ENCODE data around the gene ZNF772. TPM values are rescaled to one million over a fixed set of nuclear protein-coding genes. Genes with fewer than 3 reads are reported as not detected.
A peak's percentile ranks its signal among the peaks of the same experiment; 100 is the strongest.

Gene ZNF772
- total RNA-seq, 2 donors from 2014 or later = 3.4 to 6.8 TPM

DNA sequence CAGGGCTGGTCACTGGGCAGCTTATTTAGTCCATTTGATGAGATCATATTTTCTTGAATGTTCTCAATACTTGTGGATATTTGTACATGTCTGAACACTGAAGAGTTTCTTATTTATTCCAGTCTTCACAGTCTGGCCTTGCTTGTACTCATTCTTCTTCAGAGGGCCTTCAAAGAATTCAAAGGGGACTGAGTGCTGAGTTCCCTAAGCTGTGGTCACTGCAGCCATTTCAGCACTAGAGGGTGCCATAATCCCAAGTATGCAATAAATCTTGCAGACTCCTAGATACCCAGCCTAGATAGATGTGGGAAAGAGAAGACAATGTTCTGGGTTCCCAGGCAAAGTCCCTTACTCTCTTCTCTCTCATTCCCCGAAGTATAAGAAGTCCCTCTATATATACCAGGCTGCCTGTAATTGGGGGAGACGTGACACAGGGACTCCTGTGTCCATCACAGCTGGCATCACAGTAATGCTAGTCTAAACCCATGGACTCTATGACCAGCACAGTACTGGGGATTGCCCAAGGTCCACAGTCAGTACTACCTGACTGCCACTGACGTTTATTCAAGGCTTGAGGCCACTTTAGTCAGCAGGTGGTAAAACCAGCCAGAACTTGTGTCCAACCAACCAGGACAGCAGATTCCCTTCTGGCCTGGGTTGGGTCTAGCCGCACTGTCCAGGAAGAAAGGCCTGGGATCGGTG is 11.5 kb downstream of the ZNF772 start:
- Mint-ChIP-seq H3K9me3 (peaks cover 20% of the 10 kb centered on the region), H3K4me3 (no peak overlapping the region), H3K27ac (no peak overlapping the region), H3K27me3 (no peaks in the 10 kb centered on the region), H3K36me3 (peaks cover 40% of the 10 kb centered on the region), H3K4me1 (ENCODE audit: low read depth in 2 of 2) (no peaks in the 10 kb centered on the region)
- peak in 1 of 2 donors; percentile 50 for ATAC-seq
- no peak for DNase-seq (ENCODE audit: low spot score)

DNA sequence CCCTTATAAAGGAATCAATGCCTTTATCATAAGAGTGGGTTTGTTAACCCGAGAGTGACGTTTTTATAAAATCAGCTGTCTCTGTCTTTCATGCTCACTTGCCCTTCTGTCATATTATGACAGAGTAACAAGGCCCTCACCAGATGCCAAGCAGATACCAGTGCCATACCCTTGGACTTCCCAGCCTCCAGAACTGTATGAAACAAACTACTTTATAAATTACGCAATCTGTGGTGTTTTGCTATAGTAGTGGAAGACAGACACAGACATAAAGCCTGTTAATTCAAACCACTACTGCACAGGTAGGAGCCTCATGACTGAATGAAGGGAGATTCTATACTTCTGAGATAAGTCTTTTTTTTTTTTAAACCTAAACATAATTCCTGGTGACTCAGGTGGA is 25.1 kb downstream of the ZNF772 start:
- Mint-ChIP-seq H3K4me1 (ENCODE audit: low read depth in 2 of 2) (no peaks in the 10 kb centered on the region), H3K4me3 (no peak overlapping the region), H3K27ac (no peak overlapping the region), H3K27me3 (no peaks in the 10 kb centered on the region), H3K9me3 (peaks cover 14% of the 10 kb centered on the region), H3K36me3 (peaks cover 40% of the 10 kb centered on the region)
- no peak for DNase-seq (ENCODE audit: low spot score)
- no peak for ATAC-seq

DNA sequence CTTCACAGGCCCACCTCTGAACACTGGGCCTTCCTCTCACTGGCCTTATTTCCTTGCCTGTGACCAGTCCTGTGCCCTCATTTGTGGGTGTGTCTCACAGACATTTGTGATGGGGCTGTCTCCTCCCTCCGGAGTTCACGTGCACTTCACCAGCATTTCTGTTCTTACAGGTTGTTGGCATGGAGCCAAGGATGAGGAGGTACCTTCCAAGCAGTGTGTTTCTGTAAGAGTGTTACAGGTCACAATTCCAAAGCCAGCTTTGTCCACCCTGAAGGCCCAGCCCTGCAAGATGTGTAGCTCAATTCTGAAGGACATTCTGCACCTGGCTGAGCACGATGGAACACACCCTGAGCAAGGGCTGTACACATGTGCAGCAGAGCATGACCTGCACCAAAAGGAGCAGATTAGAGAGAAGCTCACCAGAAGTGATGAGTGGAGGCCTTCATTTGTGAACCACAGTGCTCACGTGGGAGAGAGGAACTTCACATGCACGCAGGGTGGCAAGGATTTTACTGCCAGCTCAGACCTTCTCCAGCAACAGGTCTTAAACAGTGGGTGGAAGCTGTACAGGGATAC is 34.2 kb downstream of the ZNF772 start:
- DNase-seq (ENCODE audit: low spot score) (no peak), ATAC-seq (no peak)
- H3K4me3 Mint-ChIP-seq = no peak overlapping the region
- peaks cover 68% of the 10 kb centered on the region for H3K36me3 Mint-ChIP-seq
- H3K9me3 Mint-ChIP-seq = peaks cover 26% of the 10 kb centered on the region
- peaks cover 0 to 13% of the 10 kb centered on the region in 2 donors for H3K4me1 Mint-ChIP-seq (ENCODE audit: low read depth in 2 of 2)
- H3K27me3 Mint-ChIP-seq = no peaks in the 10 kb centered on the region
- H3K27ac Mint-ChIP-seq = no peak overlapping the region

DNA sequence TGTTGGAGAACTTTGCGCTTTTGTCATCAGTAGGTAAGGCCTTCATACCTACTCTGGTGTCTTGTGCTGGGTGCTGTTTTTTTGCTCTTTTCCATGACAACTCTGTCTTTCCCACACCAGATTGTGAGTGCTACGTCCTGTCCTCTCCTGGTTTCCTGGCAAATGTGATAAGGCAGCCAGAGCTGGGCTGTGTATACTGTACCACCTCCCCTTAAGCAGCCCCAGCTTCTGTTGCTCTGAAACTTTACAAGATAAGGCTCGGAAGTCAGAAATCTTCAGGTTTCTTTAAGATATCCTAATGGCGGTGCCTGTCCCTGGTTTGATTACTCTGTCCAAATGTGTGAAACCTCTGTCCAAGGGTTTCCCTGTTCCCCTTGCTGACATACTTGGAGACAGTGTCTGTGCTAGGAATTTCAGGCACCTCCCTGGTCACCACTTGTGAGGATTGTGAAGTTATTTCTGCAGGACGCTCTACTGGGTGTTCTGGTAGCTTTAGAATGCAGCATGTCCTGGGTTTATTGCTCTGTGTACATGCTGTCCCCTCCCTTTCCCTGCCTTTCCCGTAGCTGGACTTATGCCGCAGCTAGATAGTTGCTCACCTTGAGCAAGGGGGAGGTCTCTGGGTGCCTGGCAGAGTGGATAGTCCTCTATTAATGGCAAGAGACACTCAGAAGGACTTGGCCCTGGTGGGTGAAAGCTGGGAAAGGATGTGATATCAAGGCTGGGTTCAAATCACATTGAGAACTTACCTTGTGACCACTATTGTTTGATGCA is 35.2 kb downstream of the ZNF772 start:
- Mint-ChIP-seq H3K9me3 (peaks cover 26% of the 10 kb centered on the region), H3K36me3 (peaks cover 68% of the 10 kb centered on the region), H3K4me3 (no peak overlapping the region), H3K27ac (no peak overlapping the region), H3K27me3 (no peaks in the 10 kb centered on the region), H3K4me1 (ENCODE audit: low read depth in 2 of 2) (peaks cover 0 to 13% of the 10 kb centered on the region in 2 donors)
- ATAC-seq (no peak), DNase-seq (ENCODE audit: low spot score) (no peak)

DNA sequence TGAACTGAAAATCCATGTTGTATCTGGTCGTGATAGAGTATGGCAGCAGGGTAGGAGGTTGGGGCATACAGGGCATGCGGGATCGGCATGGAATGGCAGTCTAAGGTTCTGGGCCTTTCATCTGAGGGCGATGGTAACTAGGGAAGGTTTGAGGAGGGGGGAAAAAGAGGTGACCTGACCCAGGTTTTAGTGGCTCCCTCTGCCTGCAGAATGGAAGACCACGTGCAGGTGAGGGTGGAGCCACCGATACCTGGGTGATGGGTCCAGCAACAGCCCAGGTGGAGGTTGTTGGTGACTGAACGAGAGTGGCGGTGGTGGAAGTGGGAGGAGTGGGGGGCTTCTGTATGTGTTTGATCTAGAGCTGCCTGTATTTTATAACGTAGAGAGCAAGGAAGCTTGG is 38.4 kb downstream of the ZNF772 start:
- H3K36me3 Mint-ChIP-seq = peaks cover 60% of the 10 kb centered on the region
- no peak overlapping the region for H3K4me3 Mint-ChIP-seq

DNA sequence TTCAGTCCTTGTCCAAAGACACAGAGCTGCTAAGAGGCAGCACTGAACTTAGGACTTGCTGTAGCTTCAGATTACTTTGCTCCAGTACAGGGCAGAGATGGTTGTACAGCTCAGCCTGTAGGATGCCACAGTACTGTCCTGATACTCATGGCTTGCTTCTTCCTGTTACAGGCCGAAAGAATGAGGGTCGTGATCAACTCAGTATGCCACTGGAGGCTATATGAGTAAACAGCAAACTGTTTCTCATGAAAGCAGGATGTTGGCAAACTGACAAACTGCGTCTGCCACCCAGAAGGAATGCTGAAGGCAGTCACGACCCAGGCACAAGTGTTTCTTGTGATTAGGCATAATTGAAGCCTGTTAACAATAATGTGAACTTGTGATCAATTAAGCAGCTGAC is 39.4 kb downstream of the ZNF772 start:
- peaks cover 17% of the 10 kb centered on the region for H3K9me3 Mint-ChIP-seq
- DNase-seq (ENCODE audit: low spot score) = no peak

More for the DNA sequence above, 38.4 kb downstream of the ZNF772 start:
- no peaks in the 10 kb centered on the region for H3K27me3 Mint-ChIP-seq
- peaks cover 20% of the 10 kb centered on the region for H3K9me3 Mint-ChIP-seq
- H3K27ac Mint-ChIP-seq = no peak overlapping the region
- ATAC-seq = no peak
- H3K4me1 Mint-ChIP-seq (ENCODE audit: low read depth in 2 of 2) = peaks cover 21 to 35% of the 10 kb centered on the region in 2 donors
- no peak for DNase-seq (ENCODE audit: low spot score)

DNA sequence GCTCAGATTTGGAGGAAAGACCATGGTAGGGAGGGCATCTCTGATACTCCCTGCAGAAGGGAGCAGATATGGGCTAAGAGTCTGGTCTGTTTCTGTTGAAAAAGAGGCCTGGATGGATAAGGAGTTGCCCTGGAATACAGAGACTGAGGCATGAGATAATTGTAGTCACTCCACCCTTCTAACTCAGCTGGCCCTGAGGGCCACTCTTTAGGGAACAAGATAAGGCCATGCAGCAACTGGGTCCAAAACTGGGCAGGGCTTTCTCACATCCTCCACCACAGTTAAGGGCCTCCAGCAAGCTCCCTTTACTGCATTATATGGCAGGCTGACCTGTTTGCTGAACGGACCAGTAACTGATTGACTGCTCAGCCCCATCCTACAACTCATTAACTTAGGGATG is 40.9 kb downstream of the ZNF772 start:
- ATAC-seq = no peak
- Mint-ChIP-seq H3K9me3 (peaks cover 13% of the 10 kb centered on the region), H3K27me3 (no peaks in the 10 kb centered on the region), H3K4me3 (peak overlapping the region; percentile 89), H3K4me1 (ENCODE audit: low read depth in 2 of 2) (peaks cover 21 to 35% of the 10 kb centered on the region in 2 donors), H3K27ac (peak overlapping the region in 1 of 2 donors; percentile 92), H3K36me3 (peaks cover 36% of the 10 kb centered on the region)
- no peak for DNase-seq (ENCODE audit: low spot score)

More for the DNA sequence above, 39.4 kb downstream of the ZNF772 start:
- no peak overlapping the region for H3K4me3 Mint-ChIP-seq
- no peak for ATAC-seq
- H3K4me1 Mint-ChIP-seq (ENCODE audit: low read depth in 2 of 2) = peaks cover 21 to 35% of the 10 kb centered on the region in 2 donors
- no peaks in the 10 kb centered on the region for H3K27me3 Mint-ChIP-seq
- no peak overlapping the region for H3K27ac Mint-ChIP-seq
- peaks cover 50% of the 10 kb centered on the region for H3K36me3 Mint-ChIP-seq

DNA sequence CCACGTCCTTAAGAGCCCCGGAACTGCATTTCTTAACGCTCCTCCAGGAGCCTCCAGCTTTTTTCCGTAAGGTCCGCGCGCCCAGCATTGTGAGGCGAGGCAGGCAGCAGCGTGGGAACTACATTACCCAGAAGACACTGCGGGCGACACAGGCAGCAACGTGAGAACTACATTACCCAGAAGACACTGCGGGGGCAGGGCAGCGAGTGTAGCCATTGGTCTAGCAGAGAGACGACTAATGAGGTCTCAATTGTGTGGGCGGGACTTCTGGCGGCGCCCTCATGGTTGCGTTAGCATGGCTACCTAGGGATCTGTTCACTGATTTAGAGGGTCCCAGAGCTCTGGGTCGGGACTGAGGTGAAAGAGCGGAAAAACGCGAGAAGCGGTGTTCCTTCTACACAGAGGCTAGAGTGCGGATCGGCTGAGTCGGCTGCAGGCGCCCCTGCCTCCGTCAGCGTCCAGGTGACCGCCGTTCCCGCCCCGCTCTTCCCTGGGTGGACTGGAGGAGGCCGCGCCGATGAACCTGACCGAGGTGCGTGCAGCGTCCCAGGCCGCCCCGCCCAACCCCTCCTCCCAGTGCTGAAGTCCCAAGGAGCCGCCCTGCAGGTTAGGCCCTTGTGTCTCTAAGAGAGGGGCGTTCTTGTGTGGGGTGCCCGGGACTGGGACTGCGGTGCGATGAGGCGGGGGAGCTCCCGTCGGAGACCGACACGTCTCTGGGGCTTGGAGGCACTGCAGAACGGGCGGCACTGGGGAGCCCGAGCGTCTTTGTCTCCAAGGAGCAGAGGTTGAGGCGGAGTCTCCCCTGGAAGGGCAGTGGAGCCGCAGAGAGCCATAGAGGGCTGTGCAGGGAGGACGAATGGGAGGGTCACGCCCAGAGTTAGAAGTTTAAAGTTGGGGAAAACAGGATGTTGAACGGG is 42.0 kb downstream of the ZNF772 start, which contains the start of gene ZNF749:
Gene ZNF749, plus strand, starts transcription at position 264 of the 917 bp plus-strand sequence. Its CDS starts 254 bp downstream, at position 518.
- no peaks in the 10 kb centered on the region for H3K27me3 Mint-ChIP-seq
- peak; percentile 100 for ATAC-seq
- peak; percentile 98 for DNase-seq (ENCODE audit: low spot score)
- H3K27ac Mint-ChIP-seq = peak within 1 kb of the TSS; percentile 62 to 92
- peak within 1 kb of the TSS; percentile 89 for H3K4me3 Mint-ChIP-seq
- H3K4me1 Mint-ChIP-seq (ENCODE audit: low read depth in 2 of 2) = peaks cover 21 to 32% of the 10 kb centered on the region in 2 donors
- peaks cover 35% of the 10 kb centered on the region for H3K36me3 Mint-ChIP-seq
- peaks cover 11% of the 10 kb centered on the region for H3K9me3 Mint-ChIP-seq

DNA sequence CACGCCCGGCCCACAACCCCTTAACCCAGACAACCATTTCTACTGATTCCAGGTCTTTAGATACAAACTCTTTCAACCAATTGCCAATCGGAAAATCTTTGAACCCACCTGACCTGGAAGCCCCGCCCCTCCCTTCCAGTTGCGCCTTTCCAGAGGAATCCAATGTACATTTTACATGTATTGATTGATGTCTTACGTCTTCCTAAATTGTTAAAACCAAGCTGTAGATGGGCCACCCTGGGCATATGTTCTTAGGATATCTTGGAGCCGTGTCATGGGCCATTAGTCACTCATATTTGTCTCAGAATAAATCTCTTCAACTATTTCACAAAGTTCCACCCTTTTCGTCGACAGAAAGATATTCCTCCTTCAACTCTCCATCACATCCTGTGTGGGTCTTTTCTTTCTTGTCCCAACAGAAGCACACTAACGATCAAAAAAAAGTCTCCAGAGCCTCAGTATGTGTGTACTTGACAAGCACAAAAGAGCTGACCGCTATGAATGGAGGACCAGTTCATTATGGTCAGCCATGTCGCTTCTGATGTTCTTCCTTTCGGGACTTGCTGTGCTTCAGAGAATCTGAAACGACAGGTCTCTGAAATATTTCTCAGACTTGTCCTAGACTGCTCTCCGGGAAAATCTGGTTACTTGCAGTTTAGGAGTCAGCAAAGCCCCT is 42.8 kb downstream of the ZNF772 start:
- H3K9me3 Mint-ChIP-seq = peaks cover 3% of the 10 kb centered on the region
- H3K4me3 Mint-ChIP-seq = peak overlapping the region; percentile 89
- DNase-seq (ENCODE audit: low spot score) (no peak), ATAC-seq (no peak)
- peaks cover 21 to 27% of the 10 kb centered on the region in 2 donors for H3K4me1 Mint-ChIP-seq (ENCODE audit: low read depth in 2 of 2)
- H3K36me3 Mint-ChIP-seq = peaks cover 29% of the 10 kb centered on the region
- H3K27me3 Mint-ChIP-seq = no peaks in the 10 kb centered on the region
- peak overlapping the region; percentile 62 to 92 for H3K27ac Mint-ChIP-seq

DNA sequence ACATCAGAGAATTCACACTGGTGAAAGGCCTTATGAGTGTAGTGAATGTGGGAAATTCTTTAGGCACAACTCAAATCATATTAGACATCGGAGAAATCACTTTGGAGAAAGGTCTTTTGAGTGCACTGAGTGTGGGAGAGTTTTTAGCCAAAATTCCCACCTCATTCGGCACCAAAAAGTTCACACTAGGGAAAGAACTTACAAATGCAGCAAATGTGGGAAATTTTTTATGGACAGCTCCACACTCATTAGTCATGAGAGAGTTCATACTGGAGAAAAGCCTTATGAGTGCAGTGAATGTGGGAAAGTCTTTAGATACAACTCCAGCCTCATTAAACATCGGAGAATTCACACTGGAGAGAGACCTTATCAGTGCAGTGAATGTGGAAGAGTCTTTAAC is 56.3 kb downstream of the ZNF772 start:
- H3K36me3 Mint-ChIP-seq = peaks cover 53% of the 10 kb centered on the region
- peaks cover 2 to 5% of the 10 kb centered on the region in 2 donors for H3K4me1 Mint-ChIP-seq (ENCODE audit: low read depth in 2 of 2)
- no peaks in the 10 kb centered on the region for H3K27me3 Mint-ChIP-seq
- DNase-seq (ENCODE audit: low spot score) = no peak
- ATAC-seq = no peak
- no peak overlapping the region for H3K27ac Mint-ChIP-seq
- peaks cover 20% of the 10 kb centered on the region for H3K9me3 Mint-ChIP-seq
- H3K4me3 Mint-ChIP-seq = no peak overlapping the region

DNA sequence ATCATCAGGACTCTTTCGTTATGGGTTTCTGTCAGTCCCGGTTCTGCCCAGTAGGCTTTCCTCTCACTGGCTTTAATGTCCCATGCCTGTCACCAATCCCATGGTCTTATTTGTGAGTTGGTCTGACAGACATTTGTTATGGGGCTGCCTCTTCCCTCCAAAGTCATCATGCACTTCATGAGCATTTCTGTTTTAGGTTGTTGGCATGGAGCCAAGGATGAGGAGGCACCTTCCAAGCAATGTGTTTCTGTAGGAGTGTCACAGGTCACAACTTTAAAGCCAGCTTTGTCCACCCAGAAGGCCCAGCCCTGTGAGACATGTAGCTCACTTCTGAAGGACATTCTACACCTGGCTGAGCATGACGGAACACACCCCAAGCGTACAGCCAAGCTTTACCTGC is 57.9 kb downstream of the ZNF772 start:
- ATAC-seq (no peak), DNase-seq (ENCODE audit: low spot score) (no peak)
- no peak overlapping the region for H3K27ac Mint-ChIP-seq
- peaks cover 12 to 14% of the 10 kb centered on the region in 2 donors for H3K4me1 Mint-ChIP-seq (ENCODE audit: low read depth in 2 of 2)
- H3K9me3 Mint-ChIP-seq = peaks cover 27% of the 10 kb centered on the region
- peaks cover 66% of the 10 kb centered on the region for H3K36me3 Mint-ChIP-seq
- H3K27me3 Mint-ChIP-seq = no peaks in the 10 kb centered on the region
- no peak overlapping the region for H3K4me3 Mint-ChIP-seq
